ENCODE measurements around the gene GPATCH8.

DNA sequence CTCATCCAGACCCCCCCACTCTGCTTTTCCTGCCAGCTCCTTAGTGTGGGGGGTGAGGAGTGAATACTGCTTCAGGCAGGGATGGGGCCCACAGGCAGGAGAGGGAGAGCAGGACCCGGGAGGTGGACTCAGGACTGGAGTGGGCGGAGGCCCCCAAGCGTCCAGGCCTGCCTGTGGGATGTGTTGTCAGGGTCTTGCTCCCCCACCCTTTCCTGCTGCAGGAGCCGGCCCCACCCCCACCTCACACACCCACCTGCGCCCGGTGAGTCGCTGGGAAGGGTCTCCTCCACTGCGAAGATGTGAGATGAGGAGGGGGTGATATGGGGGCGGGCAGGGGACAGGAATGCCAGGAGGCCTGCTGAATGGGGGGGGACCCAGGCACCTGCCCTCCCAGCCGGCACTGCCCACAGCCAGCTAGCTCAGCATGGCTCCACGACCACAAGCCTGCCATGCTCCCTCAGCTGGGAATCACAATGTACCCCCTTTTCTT lies 140.7 kb downstream of the GPATCH8 start:
- TF ChIP-seq, protein P1, sequence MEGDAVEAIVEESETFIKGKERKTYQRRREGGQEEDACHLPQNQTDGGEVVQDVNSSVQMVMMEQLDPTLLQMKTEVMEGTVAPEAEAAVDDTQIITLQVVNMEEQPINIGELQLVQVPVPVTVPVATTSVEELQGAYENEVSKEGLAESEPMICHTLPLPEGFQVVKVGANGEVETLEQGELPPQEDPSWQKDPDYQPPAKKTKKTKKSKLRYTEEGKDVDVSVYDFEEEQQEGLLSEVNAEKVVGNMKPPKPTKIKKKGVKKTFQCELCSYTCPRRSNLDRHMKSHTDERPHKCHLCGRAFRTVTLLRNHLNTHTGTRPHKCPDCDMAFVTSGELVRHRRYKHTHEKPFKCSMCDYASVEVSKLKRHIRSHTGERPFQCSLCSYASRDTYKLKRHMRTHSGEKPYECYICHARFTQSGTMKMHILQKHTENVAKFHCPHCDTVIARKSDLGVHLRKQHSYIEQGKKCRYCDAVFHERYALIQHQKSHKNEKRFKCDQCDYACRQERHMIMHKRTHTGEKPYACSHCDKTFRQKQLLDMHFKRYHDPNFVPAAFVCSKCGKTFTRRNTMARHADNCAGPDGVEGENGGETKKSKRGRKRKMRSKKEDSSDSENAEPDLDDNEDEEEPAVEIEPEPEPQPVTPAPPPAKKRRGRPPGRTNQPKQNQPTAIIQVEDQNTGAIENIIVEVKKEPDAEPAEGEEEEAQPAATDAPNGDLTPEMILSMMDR (conservative IDR thresholded peaks at IDR 0.05; ENCODE audit: low read depth, low read length) = no peak
- TF ChIP-seq EZH2 (IDR thresholded peaks at IDR 0.05; ENCODE audit: borderline replicate concordance, low read depth, low read length, poor library complexity, severe bottlenecking) = no peak
